ENCODE results near the gene OPALIN. TPM values are rescaled to one million over a fixed set of nuclear protein-coding genes. Genes with fewer than 3 reads are reported as not detected.

The OPALIN gene
- total and polyA plus RNA-seq, 4 donors: not detected

- TF ChIP-seq TAF1 (conservative IDR thresholded peaks at IDR 0.05) (no peak), YY1 (IDR thresholded peaks at IDR 0.05) (no peak), REST (IDR thresholded peaks at IDR 0.05) (no peak), NR2F2 (IDR thresholded peaks at IDR 0.05) (no peak), HNF4G (IDR thresholded peaks at IDR 0.05) (no peak), CTCF (IDR thresholded peaks at IDR 0.05; ENCODE audit: low read depth, low read length, missing input control) (no peak), HNF4A (conservative IDR thresholded peaks at IDR 0.05) (no peak), EGR1 (IDR thresholded peaks at IDR 0.05; ENCODE audit: low read depth in 2 of 2) (no peak), FOXA2 (IDR thresholded peaks at IDR 0.05) (no peak), SP1 (IDR thresholded peaks at IDR 0.05) (no peak), RAD21 (IDR thresholded peaks at IDR 0.05) (no peak), JUND (IDR thresholded peaks at IDR 0.05) (no peak), FOXA1 (IDR thresholded peaks at IDR 0.05) (no peak), ZBTB33 (IDR thresholded peaks at IDR 0.05) (no peak), MAX (IDR thresholded peaks at IDR 0.05) (no peak)
- H3K27me3 ChIP-seq (ENCODE audit: control insufficient read depth in 4 of 4, insufficient read depth in 4 of 4, low read length in 3 of 4): no peaks in the 10 kb centered on the region
- no peak for DNase-seq (ENCODE audit: low spot score)
- peaks cover 0 to 16% (median 9%) of the 10 kb centered on the region in 4 donors for H3K4me1 ChIP-seq (ENCODE audit: control insufficient read depth in 4 of 4, insufficient read depth in 4 of 4, low read length in 3 of 4)
- no peak overlapping the region for H3K4me3 ChIP-seq (ENCODE audit: low read depth in 1 of 3, low read length in 3 of 3)
- no peaks in the 10 kb centered on the region for H3K36me3 ChIP-seq (ENCODE audit: control insufficient read depth in 4 of 4, insufficient read depth in 3 of 4, low read depth in 1 of 4, low read length in 3 of 4)
- 71% methylated on average over 2 of the region's 2 CpGs for WGBS
- H3K9ac ChIP-seq (ENCODE audit: low read depth in 1 of 2, low read length in 2 of 2): no peak overlapping the region
- peaks cover 0 to 3% (median 0%) of the 10 kb centered on the region in 4 donors for H3K9me3 ChIP-seq (ENCODE audit: control insufficient read depth in 4 of 4, low read length in 3 of 4)
- H3K27ac ChIP-seq (ENCODE audit: low read depth in 1 of 2, low read length in 2 of 2): no peak overlapping the region
Observed at GRCh38 chr10:96345222-96345621, 13.6 kb downstream of the OPALIN start.

GRCh38 chr10:96344178-96344577 is 14.6 kb downstream of the OPALIN start:
- Histone ChIP-seq H3K4me3 (ENCODE audit: low read depth in 1 of 3, low read length in 3 of 3) (no peak overlapping the region), H3K9me3 (ENCODE audit: control insufficient read depth in 4 of 4, low read length in 3 of 4) (peaks cover 0 to 3% (median 0%) of the 10 kb centered on the region in 4 donors), H3K36me3 (ENCODE audit: control insufficient read depth in 4 of 4, insufficient read depth in 3 of 4, low read depth in 1 of 4, low read length in 3 of 4) (no peaks in the 10 kb centered on the region), H3K4me1 (ENCODE audit: control insufficient read depth in 4 of 4, insufficient read depth in 4 of 4, low read length in 3 of 4) (peaks cover 0 to 16% (median 9%) of the 10 kb centered on the region in 4 donors), H3K9ac (ENCODE audit: low read depth in 1 of 2, low read length in 2 of 2) (no peak overlapping the region), H3K27me3 (ENCODE audit: control insufficient read depth in 4 of 4, insufficient read depth in 4 of 4, low read length in 3 of 4) (no peaks in the 10 kb centered on the region), H3K27ac (ENCODE audit: low read depth in 1 of 2, low read length in 2 of 2) (no peak overlapping the region)
- 97% methylated on average over 4 of the region's 4 CpGs for WGBS
- DNase-seq (ENCODE audit: low spot score): no peak
- TF ChIP-seq SP1 (IDR thresholded peaks at IDR 0.05): no peak
